HEK293 (cell line): ENCODE results near the gene UBAP2L.
A peak's percentile ranks its signal among the peaks of the same experiment; 100 is the strongest.

Source experiments
- CTCF ChIA-PET: fragments of 350-600 bp; formaldehyde crosslinking; extraction: SDS; loops from one replicate; lab custom pipeline; 2021; ENCODE audit warnings: antibody characterized with exemption; lab: Yijun Ruan, JAX
- POLR2A ChIA-PET: fragments of 300-600 bp; formaldehyde crosslinking; extraction: SDS; loops from one replicate; lab custom pipeline; 2020; ENCODE audit warnings: antibody characterized with exemption, inconsistent platforms; lab: Yijun Ruan, JAX
- H3K27ac ChIP-seq: fragments of 200-500 bp; sonication (Bioruptor generic); 2 replicates; pipeline ENCODE4 v1.5.1; 2014; ENCODE audit warnings: low read depth, low read length, control low read depth, inconsistent platforms; ENCODE audit errors: extremely low read depth
- H3K36me3 ChIP-seq, 2 experiments: fragments of 200-500 bp in 1 of 2; sonication (Bioruptor generic) in 1 of 2; 1 replicate in 1 of 2; 2 replicates in 1 of 2; pipeline ENCODE4 v1.5.1; 2014 to 2017; ENCODE audit warnings: inconsistent platforms in 2 of 2, low read length in 2 of 2; ENCODE audit not compliant: control insufficient read depth in 2 of 2, insufficient read depth in 1 of 2
- H3K4me1 ChIP-seq: fragments of 200-500 bp; sonication (Bioruptor generic); 2 replicates; pipeline ENCODE4 v1.5.1; 2014; ENCODE audit warnings: mild to moderate bottlenecking, low read length, inconsistent platforms; ENCODE audit not compliant: control insufficient read depth, insufficient read depth
- H3K4me3 ChIP-seq: 2 replicates; pipeline ENCODE4 v1.5.1; 2011; ENCODE audit warnings: low read depth, mild to moderate bottlenecking, control low read depth, low read length, moderate library complexity
- H3K9me3 ChIP-seq: fragments of 200-500 bp; sonication (Bioruptor generic); 2 replicates; pipeline ENCODE4 v1.5.1; 2014; ENCODE audit warnings: low read depth, low read length, inconsistent platforms; ENCODE audit not compliant: control insufficient read depth, insufficient read depth
- GLI4 ChIP-seq: fragments of 450-650 bp; formaldehyde crosslinking; IDR thresholded peaks from 2 replicates; pipeline ENCODE4 v1.5.1; 2016; ENCODE audit warnings: missing biosample characterization, missing genetic modification characterization
- KLF7 ChIP-seq: fragments of 450-650 bp; formaldehyde crosslinking; IDR thresholded peaks from 2 replicates; pipeline ENCODE4 v1.5.1; 2016; ENCODE audit warnings: missing biosample characterization, missing genetic modification characterization, borderline replicate concordance
- OVOL3 ChIP-seq: fragments of 450-650 bp; formaldehyde crosslinking; IDR thresholded peaks from 2 replicates; pipeline ENCODE4 v1.5.1; 2016; ENCODE audit warnings: missing biosample characterization, missing genetic modification characterization
- PRDM6 ChIP-seq: fragments of 450-650 bp; formaldehyde crosslinking; IDR thresholded peaks from 2 replicates; pipeline ENCODE4 v1.5.1; 2017; ENCODE audit warnings: missing biosample characterization, missing genetic modification characterization
- SP2 ChIP-seq: fragments of 450-650 bp; formaldehyde crosslinking; IDR thresholded peaks from 2 replicates; pipeline ENCODE4 v1.5.1; 2016; ENCODE audit warnings: missing biosample characterization, missing genetic modification characterization
- WT1 ChIP-seq: fragments of 450-650 bp; formaldehyde crosslinking; IDR thresholded peaks from 2 replicates; pipeline ENCODE4 v1.5.1; 2016; ENCODE audit warnings: missing biosample characterization, missing genetic modification characterization
- ZBTB48 ChIP-seq: fragments of 450-650 bp; formaldehyde crosslinking; IDR thresholded peaks from 2 replicates; pipeline ENCODE4 v1.5.1; 2016; ENCODE audit warnings: missing biosample characterization, missing genetic modification characterization
- ZBTB8A ChIP-seq: fragments of 450-650 bp; formaldehyde crosslinking; IDR thresholded peaks from 2 replicates; pipeline ENCODE4 v1.5.1; 2016; ENCODE audit warnings: missing biosample characterization, missing genetic modification characterization
- ZFP41 ChIP-seq: fragments of 450-650 bp; formaldehyde crosslinking; IDR thresholded peaks from 2 replicates; pipeline ENCODE4 v1.5.1; 2016; ENCODE audit warnings: missing biosample characterization, missing genetic modification characterization, borderline replicate concordance
- ZNF174 ChIP-seq: fragments of 450-650 bp; formaldehyde crosslinking; IDR thresholded peaks from 2 replicates; pipeline ENCODE4 v1.5.0; 2017; ENCODE audit warnings: missing biosample characterization, mild to moderate bottlenecking, missing genetic modification characterization
- ZNF211 ChIP-seq: fragments of 450-650 bp; formaldehyde crosslinking; IDR thresholded peaks from 2 replicates; pipeline ENCODE4 v1.5.1; 2016; ENCODE audit warnings: low read depth, missing biosample characterization, missing genetic modification characterization
- ZNF239 ChIP-seq: fragments of 450-650 bp; formaldehyde crosslinking; IDR thresholded peaks from 2 replicates; pipeline ENCODE4 v1.5.1; 2016; ENCODE audit warnings: missing biosample characterization, missing genetic modification characterization
- ZNF248 ChIP-seq: fragments of 450-650 bp; formaldehyde crosslinking; IDR thresholded peaks from 2 replicates; pipeline ENCODE4 v1.5.1; 2017; ENCODE audit warnings: missing biosample characterization, missing genetic modification characterization
- ZNF274 ChIP-seq, 2 experiments: fragments of 200-500 bp in 1 of 2; fragments of 450-650 bp in 1 of 2; sonication (Bioruptor generic) in 1 of 2; formaldehyde crosslinking in 1 of 2; IDR thresholded peaks; 2 replicates each; pipeline versions ENCODE4 v1.5.1 to v1.6.1; 2014 to 2016; ENCODE audit warnings: borderline replicate concordance in 1 of 2, inconsistent platforms in 1 of 2, low read length in 1 of 2, missing biosample characterization in 1 of 2, missing genetic modification characterization in 1 of 2
- ZNF362 ChIP-seq: fragments of 450-650 bp; formaldehyde crosslinking; IDR thresholded peaks from 2 replicates; pipeline ENCODE4 v1.5.1; 2016; ENCODE audit warnings: missing biosample characterization, missing genetic modification characterization
- ZNF366 ChIP-seq: fragments of 450-650 bp; formaldehyde crosslinking; conservative IDR thresholded peaks from 2 replicates; pipeline ENCODE4 v1.5.1; 2016; ENCODE audit warnings: missing biosample characterization, missing genetic modification characterization
- ZNF48 ChIP-seq: fragments of 450-650 bp; formaldehyde crosslinking; IDR thresholded peaks from 2 replicates; pipeline ENCODE4 v1.5.1; 2016; ENCODE audit warnings: missing biosample characterization, missing genetic modification characterization
- ZNF510 ChIP-seq: fragments of 450-650 bp; formaldehyde crosslinking; IDR thresholded peaks from 2 replicates; pipeline ENCODE4 v1.5.1; 2018; ENCODE audit warnings: mild to moderate bottlenecking, missing genetic modification characterization, missing biosample characterization; ENCODE audit not compliant: insufficient replicate concordance
- ZNF521 ChIP-seq: fragments of 450-650 bp; formaldehyde crosslinking; IDR thresholded peaks from 2 replicates; pipeline ENCODE4 v1.5.1; 2017; ENCODE audit warnings: missing biosample characterization, mild to moderate bottlenecking, missing genetic modification characterization
- ZNF560 ChIP-seq: fragments of 450-650 bp; formaldehyde crosslinking; IDR thresholded peaks from 2 replicates; pipeline ENCODE4 v1.5.1; 2017; ENCODE audit warnings: missing biosample characterization, missing genetic modification characterization, borderline replicate concordance
- ZNF561 ChIP-seq: fragments of 450-650 bp; IDR thresholded peaks from 2 replicates; pipeline ENCODE4 v1.5.1; 2018; ENCODE audit warnings: missing biosample characterization, missing genetic modification characterization, borderline replicate concordance
- ZNF639 ChIP-seq: fragments of 450-650 bp; formaldehyde crosslinking; IDR thresholded peaks from 2 replicates; pipeline ENCODE4 v1.5.1; 2016; ENCODE audit warnings: missing biosample characterization, missing genetic modification characterization
- ZNF645 ChIP-seq: fragments of 450-650 bp; formaldehyde crosslinking; IDR thresholded peaks from 2 replicates; pipeline ENCODE4; 2016; ENCODE audit warnings: missing biosample characterization, missing genetic modification characterization
- ZNF658 ChIP-seq: fragments of 450-650 bp; formaldehyde crosslinking; IDR thresholded peaks from 2 replicates; pipeline ENCODE4; 2016; ENCODE audit warnings: missing biosample characterization, missing genetic modification characterization
- ZNF707 ChIP-seq: fragments of 450-650 bp; formaldehyde crosslinking; IDR thresholded peaks from 2 replicates; pipeline ENCODE4 v1.5.1; 2016; ENCODE audit warnings: missing biosample characterization, missing genetic modification characterization
- ZSCAN5A ChIP-seq: fragments of 450-650 bp; formaldehyde crosslinking; IDR thresholded peaks from 2 replicates; pipeline ENCODE4 v1.5.1; 2016; ENCODE audit warnings: missing biosample characterization, missing genetic modification characterization

UBAP2L gene

GRCh38 chr1:154220071-154220969, at the start of gene UBAP2L (continued):
- TF ChIP-seq PRDM6 (tag by site-specific recombination): no peak
- TF ChIP-seq ZBTB48 (tag by site-specific recombination): 0 out of 2 replicates have a peak, but pooled peaks have one; percentile 25
- TF ChIP-seq GLI4 (tag by site-specific recombination): no peak
- 0 out of 2 replicates have a peak, but pooled peaks have one; percentile 76 for TF ChIP-seq ZNF561
- TF ChIP-seq WT1 (tag by site-specific recombination): 0 out of 2 replicates have a peak, but pooled peaks have one; percentile 35
- TF ChIP-seq ZNF362 (tag by site-specific recombination): no peak
- no peak for TF ChIP-seq ZNF658
- 0 out of 2 replicates have a peak, but pooled peaks have one; percentile 58 for TF ChIP-seq ZNF645 (tag by site-specific recombination)

GRCh38 chr1:154171223-154171583, 49.6 kb upstream of the UBAP2L start:
- POLR2A ChIA-PET: interaction anchor here (0.6 kb wide), 1 partner anchor 903 kb away, joined by 6 read pairs; no protein-coding TSS in a partner anchor
- Histone ChIP-seq H3K4me1 (no peaks in the 10 kb centered on the region), H3K27ac (no peak overlapping the region), H3K9me3 (no peaks in the 10 kb centered on the region), H3K4me3 (no peak overlapping the region), H3K36me3 (peaks cover 50 to 92% of the 10 kb centered on the region in 2 experiments)
- TF ChIP-seq WT1 (tag by site-specific recombination): no peak
- TF ChIP-seq OVOL3 (tag by site-specific recombination): no peak
- no peak for TF ChIP-seq ZNF248 (tag by site-specific recombination)
- TF ChIP-seq ZNF239 (tag by site-specific recombination): no peak
- TF ChIP-seq ZNF366 (tag by site-specific recombination): no peak
- no peak for TF ChIP-seq ZNF211 (tag by site-specific recombination)
- no peak for TF ChIP-seq ZNF707 (tag by site-specific recombination)
- no peak for TF ChIP-seq KLF7 (tag by site-specific recombination)
- TF ChIP-seq ZNF48 (tag by site-specific recombination): no peak
- no peak for TF ChIP-seq ZNF658
- no peak for TF ChIP-seq ZBTB8A
- CTCF ChIA-PET: no interaction called here

- POLR2A ChIA-PET: no interaction called here
- no peak for TF ChIP-seq ZNF510 (tag by site-specific recombination)
- TF ChIP-seq GLI4 (tag by site-specific recombination): no peak
- no peak for TF ChIP-seq ZFP41 (tag by site-specific recombination)
- no peak for TF ChIP-seq ZNF48 (tag by site-specific recombination)
- TF ChIP-seq ZNF274 (IDR thresholded peaks at IDR 0.05; ENCODE audit: low read length): no peak
- no peak for TF ChIP-seq ZNF274 (tag by site-specific recombination; IDR thresholded peaks at IDR 0.05; ENCODE audit: borderline replicate concordance)
- no peak for TF ChIP-seq ZNF560 (tag by site-specific recombination)
- no peak for TF ChIP-seq ZNF639 (tag by site-specific recombination)
- TF ChIP-seq SP2: no peak
- no peak for TF ChIP-seq ZNF561
- TF ChIP-seq ZNF174 (tag by site-specific recombination): no peak
- no peak for TF ChIP-seq ZSCAN5A (tag by site-specific recombination)
- no peak for TF ChIP-seq ZNF521 (tag by site-specific recombination)
Measured at GRCh38 chr1:154171880-154172279, 48.9 kb upstream of the UBAP2L start.

More at GRCh38 chr1:154171880-154172279, 48.9 kb upstream of the UBAP2L start:
- H3K4me3 ChIP-seq: no peak overlapping the region
- CTCF ChIA-PET: no interaction called here
- H3K36me3 ChIP-seq: peaks cover 47 to 86% of the 10 kb centered on the region in 2 experiments
- H3K9me3 ChIP-seq: no peaks in the 10 kb centered on the region
- no peak overlapping the region for H3K27ac ChIP-seq
- H3K4me1 ChIP-seq: no peaks in the 10 kb centered on the region
